Nasal cavity respiratory epithelium epithelial cell of viscerocranial mucosa (primary cell): ENCODE measurements around the gene ODAD3. TPM values are rescaled to one million over a fixed set of nuclear protein-coding genes. Genes with fewer than 3 reads are reported as not detected.

Experiments
- total RNA-seq: library from RNA; depleted of rRNA; stranded (reverse); fragments of >200 nt; gene quantifications from 2 replicates; pipeline ENCODE4 v1.2.3, GENCODE V29; 2014

Gene ODAD3
- total RNA-seq, result 0.07 TPM in 1 of 2 replicates, not detected in the other

GRCh38 chr19:11435057-11435832 lies at the start of gene ODAD3, which contains the start of gene PRKCSH:
Gene ODAD3, minus strand, starts transcription at chr19:11435121. Its CDS starts 105 bp downstream, at chr19:11435016.
Gene PRKCSH, plus strand, starts transcription at chr19:11435635. Its CDS starts 483 bp downstream, at chr19:11436118.

GRCh38 chr19:11480715-11481533 lies 46.0 kb upstream of the ODAD3 start, which contains the start of gene ELAVL3:
Gene ELAVL3, minus strand, starts transcription at chr19:11481046. Its CDS starts 438 bp downstream, at chr19:11480608.

GRCh38 chr19:11418549-11419506 lies 16.1 kb downstream of the ODAD3 start, which contains the start of gene RGL3:
Gene RGL3, minus strand, starts transcription at chr19:11419314. Its CDS starts 36 bp downstream, at chr19:11419278.

GRCh38 chr19:11374433-11375142 lies 60.3 kb downstream of the ODAD3 start, which contains the start of gene SWSAP1:
Gene SWSAP1, plus strand, starts transcription at chr19:11374666. Its CDS starts 15 bp downstream, at chr19:11374681.

Other genes starting within 250 kb of the ODAD3 start
- gene KANK2, start 237.6 kb downstream of the ODAD3 start, total RNA-seq, result 8.2 and 14.7 TPM in 2 replicates
- not detected in 2 replicates for gene ANGPTL8, start 195.5 kb downstream of the ODAD3 start, total RNA-seq
- gene DOCK6, start 172.6 kb downstream of the ODAD3 start, total RNA-seq, result 20.2 and 45.5 TPM in 2 replicates
- gene TSPAN16, start 139.0 kb downstream of the ODAD3 start, total RNA-seq, result not detected in 2 replicates
- 75.5 and 131 TPM in 2 replicates for gene RAB3D, start 95.5 kb downstream of the ODAD3 start, total RNA-seq
- 48.2 and 91.9 TPM in 2 replicates for gene TMEM205, start 88.9 kb downstream of the ODAD3 start, total RNA-seq
- 4.1 and 10.9 TPM in 2 replicates for gene CCDC159, start 88.6 kb downstream of the ODAD3 start, total RNA-seq
- gene PLPPR2, start 79.7 kb downstream of the ODAD3 start, total RNA-seq, result 3.8 and 5.5 TPM in 2 replicates
- 0.57 and 0.68 TPM in 2 replicates for gene SWSAP1, start 60.5 kb downstream of the ODAD3 start, total RNA-seq
- 0.68 and 0.71 TPM in 2 replicates for gene EPOR, start 50.8 kb downstream of the ODAD3 start, total RNA-seq
- gene RGL3, start 15.8 kb downstream of the ODAD3 start, total RNA-seq, result 0.21 TPM in 1 of 2 replicates, not detected in the other
- gene PRKCSH, start 514 bp upstream of the ODAD3 start, total RNA-seq, result 94.0 and 217 TPM in 2 replicates
- gene ELAVL3, start 45.9 kb upstream of the ODAD3 start, total RNA-seq, result not detected in 2 replicates
- gene ZNF653, start 70.7 kb upstream of the ODAD3 start, total RNA-seq, result 4.3 and 4.8 TPM in 2 replicates
- gene ECSIT, start 94.0 kb upstream of the ODAD3 start, total RNA-seq, result 28.5 and 34.9 TPM in 2 replicates
- 2.3 TPM in 1 of 2 replicates, not detected in the other for gene CNN1, start 103.7 kb upstream of the ODAD3 start, total RNA-seq
- gene ELOF1, start 124.1 kb upstream of the ODAD3 start, total RNA-seq, result 23.3 and 25.6 TPM in 2 replicates
- 8.9 and 52.9 TPM in 2 replicates for gene ACP5, start 142.5 kb upstream of the ODAD3 start, total RNA-seq
- gene ZNF627, start 162.4 kb upstream of the ODAD3 start, total RNA-seq, result 20.8 and 25.8 TPM in 2 replicates